HEK293 (cell line): ENCODE measurements around the gene NECTIN4.

ENCODE experiments used
- CTCF ChIP-seq: fragments of 450-650 bp; formaldehyde crosslinking; IDR thresholded peaks from 2 replicates; pipeline ENCODE4 v1.5.1; 2016; ENCODE audit warnings: missing biosample characterization, missing genetic modification characterization
- EGR2 ChIP-seq: fragments of 450-650 bp; formaldehyde crosslinking; IDR thresholded peaks from 2 replicates; pipeline ENCODE4 v1.5.1; 2016; ENCODE audit warnings: low read depth, missing biosample characterization, missing genetic modification characterization
- KLF1 ChIP-seq: fragments of 450-650 bp; formaldehyde crosslinking; IDR thresholded peaks from 2 replicates; pipeline ENCODE4 v1.5.1; 2016; ENCODE audit warnings: missing biosample characterization, missing genetic modification characterization
- KLF17 ChIP-seq: fragments of 450-650 bp; formaldehyde crosslinking; IDR thresholded peaks from 2 replicates; pipeline ENCODE4 v1.5.1; 2016; ENCODE audit warnings: missing biosample characterization, missing genetic modification characterization
- KLF7 ChIP-seq: fragments of 450-650 bp; formaldehyde crosslinking; IDR thresholded peaks from 2 replicates; pipeline ENCODE4 v1.5.1; 2016; ENCODE audit warnings: missing biosample characterization, missing genetic modification characterization, borderline replicate concordance
- KLF8 ChIP-seq: fragments of 450-650 bp; formaldehyde crosslinking; IDR thresholded peaks from 2 replicates; pipeline ENCODE4 v1.5.1; 2016; ENCODE audit warnings: missing biosample characterization, missing genetic modification characterization
- KLF9 ChIP-seq: fragments of 450-650 bp; formaldehyde crosslinking; IDR thresholded peaks from 2 replicates; pipeline ENCODE4 v1.5.1; 2016; ENCODE audit warnings: missing biosample characterization, missing genetic modification characterization, low read depth
- SCRT1 ChIP-seq: fragments of 450-650 bp; formaldehyde crosslinking; IDR thresholded peaks from 2 replicates; pipeline ENCODE4 v1.5.1; 2016; ENCODE audit warnings: missing biosample characterization, missing genetic modification characterization, borderline replicate concordance
- SP2 ChIP-seq: fragments of 450-650 bp; formaldehyde crosslinking; IDR thresholded peaks from 2 replicates; pipeline ENCODE4 v1.5.1; 2016; ENCODE audit warnings: missing biosample characterization, missing genetic modification characterization
- ZBTB11 ChIP-seq: fragments of 450-650 bp; formaldehyde crosslinking; conservative IDR thresholded peaks from 2 replicates; pipeline ENCODE4 v1.5.1; 2016; ENCODE audit warnings: low read depth, missing biosample characterization, missing genetic modification characterization
- ZBTB20 ChIP-seq: fragments of 450-650 bp; formaldehyde crosslinking; IDR thresholded peaks from 2 replicates; pipeline ENCODE4 v1.5.1; 2016; ENCODE audit warnings: missing biosample characterization, missing genetic modification characterization
- ZBTB6 ChIP-seq: fragments of 450-650 bp; formaldehyde crosslinking; IDR thresholded peaks from 2 replicates; pipeline ENCODE4 v1.5.1; 2017; ENCODE audit warnings: missing biosample characterization, missing genetic modification characterization
- ZNF335 ChIP-seq: fragments of 450-650 bp; formaldehyde crosslinking; conservative IDR thresholded peaks from 2 replicates; pipeline ENCODE4 v1.5.1; 2016; ENCODE audit warnings: missing biosample characterization, missing genetic modification characterization
- ZNF501 ChIP-seq: fragments of 450-650 bp; formaldehyde crosslinking; IDR thresholded peaks from 2 replicates; pipeline ENCODE4 v1.5.1; 2016; ENCODE audit warnings: missing biosample characterization, missing genetic modification characterization
- ZNF600 ChIP-seq: fragments of 450-650 bp; formaldehyde crosslinking; IDR thresholded peaks from 2 replicates; pipeline ENCODE4 v1.5.1; 2016; ENCODE audit warnings: missing biosample characterization, missing genetic modification characterization
- ZNF692 ChIP-seq: fragments of 450-650 bp; formaldehyde crosslinking; IDR thresholded peaks from 2 replicates; pipeline ENCODE4 v1.5.1; 2016; ENCODE audit warnings: missing biosample characterization, missing genetic modification characterization
- ZXDB ChIP-seq: fragments of 450-650 bp; formaldehyde crosslinking; IDR thresholded peaks from 2 replicates; pipeline ENCODE4 v1.5.1; 2016; ENCODE audit warnings: missing biosample characterization, missing genetic modification characterization
- TF ChIP-seq, protein P1 (sequence below): fragments of 450-650 bp; formaldehyde crosslinking; conservative IDR thresholded peaks from 2 replicates; pipeline ENCODE4 v1.5.1; 2016; ENCODE audit warnings: low read depth, missing biosample characterization, missing genetic modification characterization
- TF ChIP-seq, protein P2 (sequence below): fragments of 450-650 bp; IDR thresholded peaks from 2 replicates; pipeline ENCODE4 v1.5.1; 2018; ENCODE audit warnings: missing biosample characterization, missing genetic modification characterization
- TF ChIP-seq, protein P3 (sequence below): fragments of 450-650 bp; formaldehyde crosslinking; IDR thresholded peaks from 2 replicates; pipeline ENCODE4 v1.5.1; 2016; ENCODE audit warnings: missing biosample characterization, missing genetic modification characterization

Gene NECTIN4

DNA sequence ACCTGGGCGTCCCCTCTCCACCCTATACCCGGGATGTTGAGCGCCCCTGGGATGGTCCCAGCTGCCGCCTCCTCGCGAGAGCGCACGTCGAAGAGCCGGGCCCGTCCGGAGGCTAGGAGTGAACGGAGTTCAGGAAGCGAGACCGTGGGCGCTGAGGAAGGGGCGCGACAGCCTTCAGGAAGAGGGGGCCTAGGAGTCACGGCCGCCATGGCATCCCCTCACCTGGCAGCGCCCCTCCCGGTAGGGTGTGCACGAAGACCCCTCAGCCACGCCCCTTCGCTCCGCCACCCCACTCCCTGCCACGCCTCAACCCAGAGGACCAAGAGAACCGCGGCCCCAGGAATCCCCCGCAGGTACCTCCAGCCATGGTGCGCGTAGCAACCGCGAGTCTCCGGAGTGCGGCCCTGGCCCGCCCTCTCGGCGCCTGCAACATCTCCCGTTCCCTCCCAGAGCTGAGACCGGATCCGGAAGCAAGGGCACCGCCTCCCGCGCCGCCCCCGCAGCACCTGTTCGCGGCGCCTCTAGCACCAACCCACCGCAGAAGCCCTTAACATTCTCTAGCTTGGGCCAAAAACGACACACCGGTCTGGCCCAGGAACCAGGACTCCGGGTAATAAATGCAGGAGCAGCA, 50.7 kb downstream of the NECTIN4 start, which contains the start of gene TSTD1 (continued):
- TF ChIP-seq, protein P1, sequence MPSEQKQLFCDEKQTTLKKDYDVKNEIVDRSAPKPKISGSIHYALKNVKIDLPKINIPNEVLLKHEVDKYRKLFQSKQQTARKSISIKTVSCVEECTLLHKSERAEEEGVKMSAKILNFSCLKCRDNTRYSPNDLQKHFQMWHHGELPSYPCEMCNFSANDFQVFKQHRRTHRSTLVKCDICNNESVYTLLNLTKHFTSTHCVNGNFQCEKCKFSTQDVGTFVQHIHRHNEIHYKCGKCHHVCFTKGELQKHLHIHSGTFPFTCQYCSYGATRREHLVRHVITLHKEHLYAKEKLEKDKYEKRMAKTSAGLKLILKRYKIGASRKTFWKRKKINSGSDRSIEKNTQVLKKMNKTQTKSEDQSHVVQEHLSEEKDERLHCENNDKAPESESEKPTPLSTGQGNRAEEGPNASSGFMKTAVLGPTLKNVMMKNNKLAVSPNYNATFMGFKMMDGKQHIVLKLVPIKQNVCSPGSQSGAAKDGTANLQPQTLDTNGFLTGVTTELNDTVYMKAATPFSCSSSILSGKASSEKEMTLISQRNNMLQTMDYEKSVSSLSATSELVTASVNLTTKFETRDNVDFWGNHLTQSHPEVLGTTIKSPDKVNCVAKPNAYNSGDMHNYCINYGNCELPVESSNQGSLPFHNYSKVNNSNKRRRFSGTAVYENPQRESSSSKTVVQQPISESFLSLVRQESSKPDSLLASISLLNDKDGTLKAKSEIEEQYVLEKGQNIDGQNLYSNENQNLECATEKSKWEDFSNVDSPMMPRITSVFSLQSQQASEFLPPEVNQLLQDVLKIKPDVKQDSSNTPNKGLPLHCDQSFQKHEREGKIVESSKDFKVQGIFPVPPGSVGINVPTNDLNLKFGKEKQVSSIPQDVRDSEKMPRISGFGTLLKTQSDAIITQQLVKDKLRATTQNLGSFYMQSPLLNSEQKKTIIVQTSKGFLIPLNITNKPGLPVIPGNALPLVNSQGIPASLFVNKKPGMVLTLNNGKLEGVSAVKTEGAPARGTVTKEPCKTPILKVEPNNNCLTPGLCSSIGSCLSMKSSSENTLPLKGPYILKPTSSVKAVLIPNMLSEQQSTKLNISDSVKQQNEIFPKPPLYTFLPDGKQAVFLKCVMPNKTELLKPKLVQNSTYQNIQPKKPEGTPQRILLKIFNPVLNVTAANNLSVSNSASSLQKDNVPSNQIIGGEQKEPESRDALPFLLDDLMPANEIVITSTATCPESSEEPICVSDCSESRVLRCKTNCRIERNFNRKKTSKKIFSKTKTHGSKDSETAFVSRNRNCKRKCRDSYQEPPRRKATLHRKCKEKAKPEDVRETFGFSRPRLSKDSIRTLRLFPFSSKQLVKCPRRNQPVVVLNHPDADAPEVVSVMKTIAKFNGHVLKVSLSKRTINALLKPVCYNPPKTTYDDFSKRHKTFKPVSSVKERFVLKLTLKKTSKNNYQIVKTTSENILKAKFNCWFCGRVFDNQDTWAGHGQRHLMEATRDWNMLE (tag by site-specific recombination), result 0 out of 2 replicates have a peak, but pooled peaks have one; percentile 21
- TF ChIP-seq ZBTB11 (tag by site-specific recombination) (peak; percentile 85), ZXDB (tag by site-specific recombination) (peak; percentile 68; the same call in 1 of the 2 replicates), ZNF600 (tag by site-specific recombination) (peak; percentile 44; the same call in 1 of the 2 replicates), ZNF335 (tag by site-specific recombination) (peak; percentile 70), ZBTB20 (tag by site-specific recombination) (peak; percentile 61), KLF8 (tag by site-specific recombination) (peak; percentile 80), ZNF692 (peak; percentile 46; the same call in 1 of the 2 replicates), ZBTB6 (tag by site-specific recombination) (no peak), KLF1 (tag by site-specific recombination) (peak; percentile 72), CTCF (tag by site-specific recombination) (peak; percentile 61; the same call in 1 of the 2 replicates), KLF9 (peak; percentile 88), KLF17 (tag by site-specific recombination) (peak; percentile 59), KLF7 (peak; percentile 18; the same call in 1 of the 2 replicates), EGR2 (peak; percentile 73), ZNF501 (peak; percentile 65; the same call in 1 of the 2 replicates), SCRT1 (tag by site-specific recombination) (peak; percentile 77), SP2 (peak; percentile 89)
- TF ChIP-seq, protein P2, sequence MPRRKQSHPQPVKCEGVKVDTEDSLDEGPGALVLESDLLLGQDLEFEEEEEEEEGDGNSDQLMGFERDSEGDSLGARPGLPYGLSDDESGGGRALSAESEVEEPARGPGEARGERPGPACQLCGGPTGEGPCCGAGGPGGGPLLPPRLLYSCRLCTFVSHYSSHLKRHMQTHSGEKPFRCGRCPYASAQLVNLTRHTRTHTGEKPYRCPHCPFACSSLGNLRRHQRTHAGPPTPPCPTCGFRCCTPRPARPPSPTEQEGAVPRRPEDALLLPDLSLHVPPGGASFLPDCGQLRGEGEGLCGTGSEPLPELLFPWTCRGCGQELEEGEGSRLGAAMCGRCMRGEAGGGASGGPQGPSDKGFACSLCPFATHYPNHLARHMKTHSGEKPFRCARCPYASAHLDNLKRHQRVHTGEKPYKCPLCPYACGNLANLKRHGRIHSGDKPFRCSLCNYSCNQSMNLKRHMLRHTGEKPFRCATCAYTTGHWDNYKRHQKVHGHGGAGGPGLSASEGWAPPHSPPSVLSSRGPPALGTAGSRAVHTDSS (tag by site-specific recombination), result no peak
- TF ChIP-seq, protein P3, sequence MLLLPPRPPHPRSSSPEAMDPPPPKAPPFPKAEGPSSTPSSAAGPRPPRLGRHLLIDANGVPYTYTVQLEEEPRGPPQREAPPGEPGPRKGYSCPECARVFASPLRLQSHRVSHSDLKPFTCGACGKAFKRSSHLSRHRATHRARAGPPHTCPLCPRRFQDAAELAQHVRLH (tag by site-specific recombination), result peak; percentile 76; the same call in 1 of the 2 replicates
